Chondrocyte (in vitro differentiated cells): ENCODE measurements around the gene FAM241B. TPM values are rescaled to one million over a fixed set of nuclear protein-coding genes. Genes with fewer than 3 reads are reported as not detected.

Source experiments
- DNase-seq: peaks from one replicate; pipeline ENCODE4 v3.0.0; 2021; ENCODE audit warnings: mixed read lengths, low spot score
- H3K27ac Mint-ChIP-seq: one replicate; pipeline ENCODE4 v1.8.0; 2021; ENCODE audit warnings: mild to moderate bottlenecking, moderate library complexity, mixed read lengths; ENCODE audit not compliant: unreplicated experiment
- H3K27me3 Mint-ChIP-seq: 2 replicates; pipeline ENCODE4 v1.8.0; 2021; ENCODE audit warnings: low read depth, mixed read lengths
- H3K36me3 Mint-ChIP-seq: 2 replicates; pipeline ENCODE4 v1.8.0; 2021; ENCODE audit warnings: low read depth, mixed read lengths
- H3K4me1 Mint-ChIP-seq: 2 replicates; pipeline ENCODE4 v1.8.0; 2021; ENCODE audit warnings: low read depth, mild to moderate bottlenecking, mixed read lengths
- H3K4me3 Mint-ChIP-seq: one replicate; pipeline ENCODE4 v1.8.0; 2021; ENCODE audit warnings: mild to moderate bottlenecking, moderate library complexity, mixed read lengths; ENCODE audit not compliant: unreplicated experiment
- H3K9me3 Mint-ChIP-seq: 2 replicates; pipeline ENCODE4 v1.8.0; 2021; ENCODE audit warnings: low read depth, mixed read lengths
- CTCF ChIP-seq: fragments of 200-600 bp; sonication (generic); IDR thresholded peaks from 2 replicates; pipeline ENCODE4 v1.5.0; 2021; ENCODE audit warnings: antibody characterized with exemption, mild to moderate bottlenecking, moderate library complexity
- total RNA-seq: library from RNA; stranded (reverse); gene quantifications from 3 replicates; pipeline ENCODE4 v1.2.1, GENCODE V29; 2021

Gene FAM241B
- total RNA-seq, 1 donor from 2014 or later: 9.7 TPM

GRCh38 chr10:69641261-69641980 is 11.4 kb downstream of the FAM241B start:
- peak overlapping the region; percentile 90 for H3K27ac Mint-ChIP-seq
- no peaks in the 10 kb centered on the region for H3K9me3 Mint-ChIP-seq
- no peak overlapping the region for H3K4me3 Mint-ChIP-seq
- H3K27me3 Mint-ChIP-seq: no peaks in the 10 kb centered on the region
- TF ChIP-seq CTCF: no peak
- peaks cover 51% of the 10 kb centered on the region for H3K4me1 Mint-ChIP-seq
- H3K36me3 Mint-ChIP-seq: no peaks in the 10 kb centered on the region
- DNase-seq: peak; percentile 71

GRCh38 chr10:69642747-69643146 is 12.7 kb downstream of the FAM241B start:
- Mint-ChIP-seq H3K4me3 (no peak overlapping the region), H3K4me1 (peaks cover 52% of the 10 kb centered on the region), H3K36me3 (no peaks in the 10 kb centered on the region), H3K27me3 (no peaks in the 10 kb centered on the region), H3K27ac (no peak overlapping the region), H3K9me3 (no peaks in the 10 kb centered on the region)
- no peak for TF ChIP-seq CTCF
- DNase-seq: peak; percentile 6

GRCh38 chr10:69643779-69644657 is 14.0 kb downstream of the FAM241B start:
- Mint-ChIP-seq H3K4me3 (no peak overlapping the region), H3K4me1 (peaks cover 40% of the 10 kb centered on the region), H3K9me3 (no peaks in the 10 kb centered on the region), H3K36me3 (no peaks in the 10 kb centered on the region), H3K27me3 (no peaks in the 10 kb centered on the region), H3K27ac (no peak overlapping the region)
- DNase-seq: peak; percentile 68
- TF ChIP-seq CTCF: no peak

- Mint-ChIP-seq H3K36me3 (no peaks in the 10 kb centered on the region), H3K4me1 (peaks cover 32% of the 10 kb centered on the region), H3K27ac (no peak overlapping the region), H3K27me3 (no peaks in the 10 kb centered on the region), H3K4me3 (no peak overlapping the region), H3K9me3 (no peaks in the 10 kb centered on the region)
- peak; percentile 59 for DNase-seq
- TF ChIP-seq CTCF: peak; percentile 98
These were observed 14.7 kb downstream of the FAM241B start for GRCh38 chr10:69644658-69645295.
